GM21526 (cell line): ENCODE data around the gene GALNT3.

Experiments used
- ATAC-seq: cut with Tn5 transposase; IDR thresholded peaks from one replicate; pipeline ENCODE4 v1.9.1; 2021; ENCODE audit warnings: moderate library complexity; ENCODE audit not compliant: unreplicated experiment, low FRiP score

The GALNT3 gene

DNA sequence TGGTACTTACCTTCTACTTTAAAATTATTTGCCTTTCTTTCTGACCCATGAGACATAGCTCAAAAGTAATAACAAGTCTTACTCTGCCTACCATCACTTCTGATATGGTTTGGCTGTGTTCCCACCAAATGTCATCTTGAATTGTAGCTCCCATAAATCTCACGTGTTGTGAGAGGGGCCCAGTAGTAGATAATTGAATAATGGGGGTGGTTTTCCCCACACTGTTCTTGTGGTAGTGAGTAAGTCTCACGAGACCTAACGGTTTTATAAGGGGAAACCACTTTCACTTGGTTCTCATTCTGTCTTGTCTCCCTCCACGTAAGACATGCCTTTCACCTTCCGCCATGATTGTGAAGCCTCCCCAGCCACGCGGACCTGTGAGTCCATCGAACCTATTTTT is 47.5 kb downstream of the GALNT3 start:
- no peak for ATAC-seq

DNA sequence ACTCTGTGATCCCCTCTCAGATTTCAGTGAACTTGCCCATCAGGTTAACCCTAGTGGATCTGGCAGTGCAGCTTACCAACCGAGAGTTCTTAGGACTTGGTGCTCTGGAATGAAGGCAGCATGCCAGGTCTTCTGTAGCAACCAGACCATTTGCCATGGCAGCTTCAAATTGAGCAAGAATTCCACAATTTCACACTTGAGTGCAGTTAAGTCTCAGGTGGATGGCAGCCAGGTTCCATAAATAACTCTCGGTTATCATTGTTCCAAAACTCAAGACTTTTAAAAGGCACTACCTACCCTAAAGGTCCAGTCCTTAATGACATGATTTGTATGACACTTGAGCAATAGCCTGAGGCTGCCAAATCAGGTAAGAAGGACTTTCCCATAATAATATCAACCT is 48.1 kb downstream of the GALNT3 start:
- no peak for ATAC-seq

DNA sequence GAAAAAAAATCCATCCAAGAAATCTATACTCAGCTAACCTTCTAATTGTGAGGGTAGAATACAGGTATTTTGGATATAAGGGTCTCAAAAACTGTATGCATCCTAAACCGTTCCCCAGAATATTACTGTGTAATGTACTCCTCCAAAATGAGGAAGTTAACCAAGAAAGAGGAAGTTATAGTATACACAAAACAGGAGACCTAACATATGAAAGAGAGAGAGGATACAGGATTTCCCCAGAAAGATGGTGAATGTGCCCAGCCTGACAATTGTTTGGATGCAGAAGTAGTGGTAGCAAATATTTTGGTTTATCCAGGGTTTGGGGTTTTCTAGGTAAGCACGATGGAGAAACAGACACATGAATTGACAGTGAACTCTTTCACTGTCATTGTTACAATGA is 50.6 kb downstream of the GALNT3 start:
- peak; percentile 98 for ATAC-seq

DNA sequence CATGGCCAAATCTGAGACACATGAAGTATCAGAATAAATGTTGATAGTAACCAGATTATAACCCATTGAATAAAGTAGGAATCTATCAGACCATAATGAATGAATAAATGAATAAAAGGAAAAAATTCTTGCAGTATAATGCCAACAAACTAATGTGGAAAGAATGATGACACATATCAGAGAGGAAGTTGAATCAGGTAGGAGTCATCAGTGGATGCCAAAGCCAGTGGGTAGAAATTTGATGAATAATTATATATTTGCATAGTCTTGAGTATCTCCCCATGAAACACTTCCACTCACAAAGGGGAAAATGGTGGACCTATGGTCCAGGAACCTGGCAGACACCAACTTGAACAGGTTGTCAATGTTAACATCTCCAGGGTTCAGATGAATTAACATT is 68.6 kb downstream of the GALNT3 start:
- no peak for ATAC-seq

DNA sequence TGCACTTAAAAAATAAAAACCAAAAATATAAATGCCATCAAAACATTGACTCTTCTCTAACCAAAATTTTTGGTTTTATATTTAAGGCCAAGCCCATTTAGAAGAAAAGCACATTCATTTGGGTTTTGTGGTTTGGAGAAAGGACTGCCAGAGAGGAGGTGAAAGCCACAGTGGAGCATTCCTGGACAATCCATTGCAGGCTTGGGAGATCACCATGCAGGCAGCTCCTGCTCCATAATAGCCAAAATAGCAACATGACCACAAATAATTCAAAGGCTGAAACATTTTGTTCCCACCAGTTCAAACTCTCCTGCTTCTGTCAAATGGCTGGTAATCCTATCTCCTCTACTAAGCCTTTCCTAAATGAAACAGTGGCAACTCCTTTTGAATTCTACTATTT is 73.5 kb downstream of the GALNT3 start:
- ATAC-seq, result no peak

DNA sequence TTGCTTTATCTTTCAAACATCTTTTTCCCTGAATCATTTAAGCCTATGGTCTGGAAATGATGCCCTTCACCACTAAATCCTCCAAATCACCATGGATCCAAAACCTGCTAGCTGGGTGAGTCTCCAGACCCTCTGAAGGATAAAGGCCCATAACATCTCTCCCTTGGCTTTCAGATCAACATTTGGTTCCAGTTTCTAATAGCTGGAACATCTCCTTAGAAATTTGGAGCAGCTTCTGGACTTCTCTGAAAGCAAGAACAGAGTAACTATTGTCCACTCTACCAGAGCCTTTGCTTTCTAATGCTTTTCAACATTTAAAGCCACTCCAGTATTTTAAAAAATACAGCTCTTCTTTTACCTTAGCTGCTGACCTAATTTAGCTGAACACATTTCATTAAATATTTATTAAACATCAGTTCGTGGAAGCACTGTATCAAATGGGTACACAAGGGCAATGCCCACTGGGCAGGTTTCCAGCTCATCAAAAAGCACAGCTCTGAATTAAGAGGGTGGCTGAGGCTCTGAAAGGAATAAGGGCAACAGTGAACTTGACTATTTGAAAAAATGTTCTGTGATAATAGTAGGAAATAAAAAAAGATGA is 75.3 kb downstream of the GALNT3 start:
- ATAC-seq, result no peak

DNA sequence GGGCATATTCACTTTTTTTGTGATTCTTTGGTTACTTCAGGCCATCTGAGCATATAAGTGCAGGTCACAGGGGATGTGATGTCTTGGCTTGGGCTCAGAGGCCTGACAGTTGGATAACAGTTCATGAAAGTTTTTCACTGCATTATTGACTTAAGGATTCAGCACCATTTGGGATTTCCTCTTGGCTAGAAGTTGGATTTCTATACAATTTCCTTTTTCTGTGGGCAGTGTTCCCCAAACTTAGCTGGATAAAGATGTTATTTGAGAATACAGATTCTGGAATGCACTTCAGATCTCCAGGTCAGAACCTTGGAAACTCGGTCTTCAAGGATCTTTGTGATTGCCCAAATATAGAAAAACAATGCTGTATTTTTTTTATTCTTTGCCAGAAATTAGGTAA is 78.0 kb downstream of the GALNT3 start:
- ATAC-seq, result no peak

DNA sequence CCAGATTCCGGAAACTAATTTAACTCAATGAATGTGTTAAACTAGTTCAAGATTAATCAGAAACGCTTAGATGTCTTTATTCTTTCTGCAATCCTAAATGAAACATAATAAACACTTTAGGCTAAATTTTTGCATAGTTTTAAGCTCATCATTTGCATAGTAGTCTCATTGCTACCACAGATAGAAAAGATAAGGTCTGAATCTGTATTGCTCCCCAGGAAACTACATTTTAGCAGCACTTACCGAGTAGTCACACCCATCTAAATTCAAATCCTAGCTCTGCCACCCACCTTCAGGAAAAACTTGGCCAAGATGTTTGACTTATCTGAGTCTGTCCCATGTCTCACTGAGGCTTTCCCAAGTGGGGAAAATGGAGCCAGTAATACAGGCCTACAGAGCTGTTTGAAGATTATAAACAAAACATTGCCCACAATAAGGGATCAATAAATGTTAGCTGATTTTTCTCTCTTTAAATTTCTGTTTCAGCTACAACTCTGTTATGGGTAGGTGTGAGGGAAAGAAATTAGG is 87.0 kb downstream of the GALNT3 start:
- ATAC-seq, result no peak

DNA sequence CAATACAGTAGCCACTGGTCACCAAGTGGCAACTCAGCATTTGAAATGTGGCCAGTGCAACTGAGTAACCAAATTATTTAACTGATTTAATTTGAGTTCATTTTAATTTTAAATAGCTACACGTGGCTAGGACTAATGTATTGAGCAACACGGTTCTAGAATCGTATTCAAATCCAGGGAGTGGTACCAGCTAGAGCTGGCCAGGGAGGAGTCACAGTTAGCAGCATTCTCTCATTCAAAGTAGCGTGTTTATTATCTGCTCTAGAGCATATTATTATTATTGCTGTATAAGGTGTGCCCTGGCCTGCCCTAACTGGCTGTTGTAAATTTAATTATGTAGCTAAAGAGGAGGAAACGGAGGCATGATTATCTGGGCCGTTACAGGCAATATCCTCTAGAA is 92.9 kb downstream of the GALNT3 start:
- no peak for ATAC-seq

DNA sequence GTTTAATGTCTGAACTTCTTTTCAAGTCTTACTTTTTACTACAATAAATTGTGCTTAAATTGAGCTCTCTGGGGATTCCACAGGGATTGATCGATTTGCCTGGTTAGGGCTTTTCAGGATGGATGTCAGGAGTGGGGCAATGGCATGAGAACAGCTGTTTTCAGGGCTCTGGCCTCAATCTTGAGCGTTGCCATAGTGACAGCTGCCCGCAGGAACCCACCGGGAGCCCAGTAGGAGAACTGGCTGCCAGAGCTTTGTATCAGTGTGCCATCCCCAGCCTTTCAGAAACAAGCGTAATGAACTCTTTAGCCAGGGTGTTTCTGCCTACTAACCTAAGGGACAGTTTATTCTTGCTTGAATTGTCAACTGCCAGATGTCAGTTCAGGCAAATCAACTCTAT is 93.5 kb downstream of the GALNT3 start:
- no peak for ATAC-seq

DNA sequence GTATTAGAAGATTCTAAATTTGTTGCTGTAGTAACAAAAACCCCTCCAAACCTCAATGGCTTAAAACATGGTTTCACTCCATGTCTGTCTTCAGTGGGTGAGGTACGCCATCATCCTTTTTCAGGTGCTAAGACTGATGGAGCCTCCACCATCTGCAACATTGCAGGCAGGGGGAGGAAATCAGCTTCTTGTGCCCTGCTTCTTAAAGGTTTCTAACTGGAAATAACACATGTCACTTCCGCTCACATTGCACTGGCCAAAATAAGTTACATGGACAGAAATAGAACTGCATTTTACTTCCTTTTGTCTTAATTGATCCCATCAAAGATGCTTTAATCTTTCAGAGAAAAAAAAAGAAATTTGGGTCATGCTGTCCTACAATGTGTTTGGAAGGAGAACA is 94.1 kb downstream of the GALNT3 start:
- ATAC-seq, result no peak

DNA sequence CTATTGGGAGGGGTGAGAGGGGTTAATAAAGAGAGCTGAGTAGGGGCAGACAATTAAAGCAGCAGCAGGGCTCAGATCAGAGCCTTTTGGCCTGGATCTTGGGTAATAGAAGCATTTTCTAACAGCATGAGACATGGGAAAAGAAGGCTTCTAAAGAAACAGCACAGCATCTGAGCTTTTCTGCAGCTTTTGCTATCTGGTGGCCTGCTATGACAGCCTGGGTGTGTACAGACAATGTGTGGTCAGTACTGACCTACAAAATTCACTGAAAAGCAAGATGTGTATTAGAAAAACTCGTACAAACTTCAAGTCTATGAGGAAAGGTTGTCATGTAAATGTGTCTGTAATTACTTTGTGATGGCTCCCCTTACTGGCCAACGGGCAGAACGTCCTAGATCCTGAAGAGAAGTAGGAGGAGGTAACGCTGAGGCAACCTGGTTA is 95.6 kb downstream of the GALNT3 start:
- peak; percentile 87 for ATAC-seq

DNA sequence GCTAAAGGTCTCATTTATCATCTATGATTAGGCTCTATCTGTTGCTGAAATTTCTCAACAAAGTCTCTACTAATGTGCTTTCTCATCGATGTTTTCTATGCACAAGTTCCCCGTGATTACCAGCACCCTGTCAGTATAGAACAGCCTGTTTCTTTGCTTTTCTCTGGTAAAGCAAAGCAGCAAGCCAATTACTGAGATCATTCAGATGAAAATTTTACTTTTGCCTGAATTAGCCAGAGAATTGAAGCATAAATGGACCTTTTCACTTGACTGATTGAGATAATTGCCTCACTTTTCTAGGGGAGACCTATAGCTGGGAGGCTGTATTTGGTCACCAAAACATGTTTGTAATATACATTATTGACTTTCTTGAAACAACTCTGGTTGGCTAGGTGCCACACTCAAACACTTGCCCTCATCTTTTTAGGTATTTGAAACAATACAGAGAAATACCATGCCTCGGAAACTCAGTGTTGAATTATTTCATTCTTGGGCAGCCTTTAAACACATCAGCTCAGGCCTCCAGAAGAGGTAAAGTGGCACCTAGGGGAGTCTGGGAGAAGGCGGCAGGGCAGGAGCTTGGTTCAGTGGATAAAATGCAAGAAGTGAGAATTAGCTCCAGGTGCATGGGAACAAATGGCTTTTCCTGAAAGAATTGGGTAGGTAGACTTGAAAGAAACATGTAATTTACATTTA is 96.2 kb downstream of the GALNT3 start:
- ATAC-seq, result no peak
